HEK293 (cell line): ENCODE results near the gene B4GALT2.

Experiments used
- EGR2 ChIP-seq: fragments of 450-650 bp; formaldehyde crosslinking; IDR thresholded peaks from 2 replicates; pipeline ENCODE4 v1.5.1; 2016; ENCODE audit warnings: low read depth, missing biosample characterization, missing genetic modification characterization
- GLI4 ChIP-seq: fragments of 450-650 bp; formaldehyde crosslinking; IDR thresholded peaks from 2 replicates; pipeline ENCODE4 v1.5.1; 2016; ENCODE audit warnings: missing biosample characterization, missing genetic modification characterization
- IKZF3 ChIP-seq: fragments of 450-650 bp; IDR thresholded peaks from 2 replicates; pipeline ENCODE4 v1.5.0; 2018; ENCODE audit warnings: missing biosample characterization, mild to moderate bottlenecking, missing genetic modification characterization, moderate library complexity
- KLF16 ChIP-seq: fragments of 450-650 bp; formaldehyde crosslinking; IDR thresholded peaks from 2 replicates; pipeline ENCODE4 v1.5.1; 2017; ENCODE audit warnings: missing biosample characterization, missing genetic modification characterization
- MEIS1 ChIP-seq: sonication (generic); formaldehyde crosslinking; IDR thresholded peaks from 2 replicates; pipeline ENCODE4 v1.8.1; 2022; ENCODE audit warnings: missing genetic modification reagents, mild to moderate bottlenecking, borderline replicate concordance
- PRDM1 ChIP-seq: fragments of 450-650 bp; formaldehyde crosslinking; IDR thresholded peaks from 2 replicates; pipeline ENCODE4; 2016; ENCODE audit warnings: missing biosample characterization, missing genetic modification characterization
- RBAK ChIP-seq: fragments of 450-650 bp; formaldehyde crosslinking; IDR thresholded peaks from 2 replicates; pipeline ENCODE4 v1.5.1; 2016; ENCODE audit warnings: missing biosample characterization, missing genetic modification characterization
- SALL2 ChIP-seq: fragments of 450-650 bp; formaldehyde crosslinking; IDR thresholded peaks from 2 replicates; pipeline ENCODE4 v1.5.0; 2017; ENCODE audit warnings: missing biosample characterization, mild to moderate bottlenecking, missing genetic modification characterization, borderline replicate concordance
- SP7 ChIP-seq: fragments of 450-650 bp; formaldehyde crosslinking; IDR thresholded peaks from 2 replicates; pipeline ENCODE4 v1.5.1; 2016; ENCODE audit warnings: missing biosample characterization, missing genetic modification characterization
- ZBTB20 ChIP-seq: fragments of 450-650 bp; formaldehyde crosslinking; IDR thresholded peaks from 2 replicates; pipeline ENCODE4 v1.5.1; 2016; ENCODE audit warnings: missing biosample characterization, missing genetic modification characterization
- ZFP3 ChIP-seq: fragments of 450-650 bp; formaldehyde crosslinking; IDR thresholded peaks from 2 replicates; pipeline ENCODE4 v1.5.1; 2016; ENCODE audit warnings: low read depth, missing biosample characterization, missing genetic modification characterization
- ZNF24 ChIP-seq: fragments of 450-650 bp; formaldehyde crosslinking; IDR thresholded peaks from 2 replicates; pipeline ENCODE4 v1.5.1; 2016; ENCODE audit warnings: missing biosample characterization, missing genetic modification characterization
- ZNF248 ChIP-seq: fragments of 450-650 bp; formaldehyde crosslinking; IDR thresholded peaks from 2 replicates; pipeline ENCODE4 v1.5.1; 2017; ENCODE audit warnings: missing biosample characterization, missing genetic modification characterization
- ZNF311 ChIP-seq: fragments of 450-650 bp; formaldehyde crosslinking; IDR thresholded peaks from 2 replicates; pipeline ENCODE4 v1.5.1; 2017; ENCODE audit warnings: missing biosample characterization, missing genetic modification characterization, borderline replicate concordance
- ZNF324 ChIP-seq: fragments of 450-650 bp; formaldehyde crosslinking; IDR thresholded peaks from 2 replicates; pipeline ENCODE4 v1.5.1; 2016; ENCODE audit warnings: missing biosample characterization, missing genetic modification characterization
- ZNF423 ChIP-seq: fragments of 450-650 bp; formaldehyde crosslinking; IDR thresholded peaks from 2 replicates; pipeline ENCODE4 v1.5.1; 2016; ENCODE audit warnings: missing biosample characterization, missing genetic modification characterization
- ZNF426 ChIP-seq: fragments of 450-650 bp; formaldehyde crosslinking; IDR thresholded peaks from 2 replicates; pipeline ENCODE4 v1.5.1; 2017; ENCODE audit warnings: missing biosample characterization, missing genetic modification characterization, mild to moderate bottlenecking, inconsistent platforms, moderate library complexity
- ZNF433 ChIP-seq: fragments of 450-650 bp; formaldehyde crosslinking; IDR thresholded peaks from 2 replicates; pipeline ENCODE4 v1.5.1; 2016; ENCODE audit warnings: missing biosample characterization, missing genetic modification characterization, low read depth
- ZNF473 ChIP-seq: fragments of 450-650 bp; formaldehyde crosslinking; IDR thresholded peaks from 2 replicates; pipeline ENCODE4 v1.5.1; 2017; ENCODE audit warnings: missing biosample characterization, missing genetic modification characterization
- ZNF529 ChIP-seq: fragments of 450-650 bp; formaldehyde crosslinking; IDR thresholded peaks from 2 replicates; pipeline ENCODE4 v1.5.1; 2017; ENCODE audit warnings: missing genetic modification characterization, missing biosample characterization; ENCODE audit not compliant: insufficient replicate concordance
- ZNF561 ChIP-seq: fragments of 450-650 bp; IDR thresholded peaks from 2 replicates; pipeline ENCODE4 v1.5.1; 2018; ENCODE audit warnings: missing biosample characterization, missing genetic modification characterization, borderline replicate concordance
- ZNF707 ChIP-seq: fragments of 450-650 bp; formaldehyde crosslinking; IDR thresholded peaks from 2 replicates; pipeline ENCODE4 v1.5.1; 2016; ENCODE audit warnings: missing biosample characterization, missing genetic modification characterization
- ZNF76 ChIP-seq: fragments of 450-650 bp; formaldehyde crosslinking; IDR thresholded peaks from 2 replicates; pipeline ENCODE4; 2016; ENCODE audit warnings: low read depth, missing biosample characterization, missing genetic modification characterization, borderline replicate concordance
- ZNF785 ChIP-seq: fragments of 450-650 bp; formaldehyde crosslinking; IDR thresholded peaks from 2 replicates; pipeline ENCODE4 v1.5.1; 2016; ENCODE audit warnings: missing biosample characterization, missing genetic modification characterization
- ZXDB ChIP-seq: fragments of 450-650 bp; formaldehyde crosslinking; IDR thresholded peaks from 2 replicates; pipeline ENCODE4 v1.5.1; 2016; ENCODE audit warnings: missing biosample characterization, missing genetic modification characterization
- TF ChIP-seq, protein P1 (sequence below): fragments of 450-650 bp; formaldehyde crosslinking; IDR thresholded peaks from 2 replicates; pipeline ENCODE4 v1.5.1; 2016; ENCODE audit warnings: missing biosample characterization, missing genetic modification characterization, borderline replicate concordance
- TF ChIP-seq, protein P2 (sequence below): fragments of 450-650 bp; formaldehyde crosslinking; IDR thresholded peaks from 2 replicates; pipeline ENCODE4 v1.5.1; 2016; ENCODE audit warnings: missing biosample characterization, missing genetic modification characterization
- TF ChIP-seq, protein P3 (sequence below): IDR thresholded peaks from 2 replicates; pipeline ENCODE4 v1.6.1; 2011; ENCODE audit warnings: mild to moderate bottlenecking, low read depth, low read length, borderline replicate concordance
- TF ChIP-seq, protein P4 (sequence below): fragments of 450-650 bp; formaldehyde crosslinking; IDR thresholded peaks from 2 replicates; pipeline ENCODE4 v1.5.1; 2016; ENCODE audit warnings: missing biosample characterization, missing genetic modification characterization

B4GALT2 gene

DNA sequence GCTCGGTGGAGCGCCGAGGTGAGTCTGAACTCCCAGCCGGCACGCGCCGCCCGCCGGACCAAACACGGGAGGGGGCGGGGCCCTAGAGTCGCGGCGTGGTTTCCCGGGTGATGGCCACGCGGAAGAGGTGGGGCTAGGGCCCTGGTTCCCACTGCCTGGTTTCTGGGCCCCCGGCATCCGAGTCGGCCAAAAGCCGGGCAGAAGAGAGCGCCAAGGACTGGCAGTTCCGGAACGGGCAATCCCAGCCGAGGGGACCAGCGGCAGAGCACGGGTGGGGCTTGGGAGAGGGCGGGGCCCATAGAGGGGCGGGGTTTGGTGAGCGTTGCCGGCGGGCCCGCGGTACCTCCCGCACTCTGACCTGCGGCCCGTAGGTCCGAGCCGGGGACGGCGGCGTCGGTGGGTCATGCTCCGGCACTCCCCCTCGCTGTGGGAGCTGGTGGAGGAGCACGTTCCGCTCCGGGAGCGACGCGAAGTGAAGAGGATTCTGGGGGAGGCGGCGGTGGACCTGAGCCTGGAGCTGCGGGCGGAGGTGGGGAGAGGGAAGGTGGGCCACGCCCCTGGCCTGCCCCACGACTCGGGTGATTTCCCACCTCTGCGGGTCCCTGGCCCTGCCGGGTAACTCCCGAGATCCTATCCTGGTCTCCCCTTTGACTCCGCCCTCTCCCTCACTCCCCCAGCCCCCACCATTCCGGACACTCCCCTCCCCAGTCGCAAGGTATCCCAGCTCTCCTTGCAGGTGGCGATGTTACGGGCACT, 12.6 kb downstream of the B4GALT2 start, which contains the start of gene CCDC24 (continued):
- no peak for TF ChIP-seq ZNF311 (tag by site-specific recombination)
- TF ChIP-seq ZNF324: no peak
- TF ChIP-seq SP7 (tag by site-specific recombination): no peak; the same call in 1 of the 2 replicates
- TF ChIP-seq ZNF785 (tag by site-specific recombination): no peak
- TF ChIP-seq, protein P1, sequence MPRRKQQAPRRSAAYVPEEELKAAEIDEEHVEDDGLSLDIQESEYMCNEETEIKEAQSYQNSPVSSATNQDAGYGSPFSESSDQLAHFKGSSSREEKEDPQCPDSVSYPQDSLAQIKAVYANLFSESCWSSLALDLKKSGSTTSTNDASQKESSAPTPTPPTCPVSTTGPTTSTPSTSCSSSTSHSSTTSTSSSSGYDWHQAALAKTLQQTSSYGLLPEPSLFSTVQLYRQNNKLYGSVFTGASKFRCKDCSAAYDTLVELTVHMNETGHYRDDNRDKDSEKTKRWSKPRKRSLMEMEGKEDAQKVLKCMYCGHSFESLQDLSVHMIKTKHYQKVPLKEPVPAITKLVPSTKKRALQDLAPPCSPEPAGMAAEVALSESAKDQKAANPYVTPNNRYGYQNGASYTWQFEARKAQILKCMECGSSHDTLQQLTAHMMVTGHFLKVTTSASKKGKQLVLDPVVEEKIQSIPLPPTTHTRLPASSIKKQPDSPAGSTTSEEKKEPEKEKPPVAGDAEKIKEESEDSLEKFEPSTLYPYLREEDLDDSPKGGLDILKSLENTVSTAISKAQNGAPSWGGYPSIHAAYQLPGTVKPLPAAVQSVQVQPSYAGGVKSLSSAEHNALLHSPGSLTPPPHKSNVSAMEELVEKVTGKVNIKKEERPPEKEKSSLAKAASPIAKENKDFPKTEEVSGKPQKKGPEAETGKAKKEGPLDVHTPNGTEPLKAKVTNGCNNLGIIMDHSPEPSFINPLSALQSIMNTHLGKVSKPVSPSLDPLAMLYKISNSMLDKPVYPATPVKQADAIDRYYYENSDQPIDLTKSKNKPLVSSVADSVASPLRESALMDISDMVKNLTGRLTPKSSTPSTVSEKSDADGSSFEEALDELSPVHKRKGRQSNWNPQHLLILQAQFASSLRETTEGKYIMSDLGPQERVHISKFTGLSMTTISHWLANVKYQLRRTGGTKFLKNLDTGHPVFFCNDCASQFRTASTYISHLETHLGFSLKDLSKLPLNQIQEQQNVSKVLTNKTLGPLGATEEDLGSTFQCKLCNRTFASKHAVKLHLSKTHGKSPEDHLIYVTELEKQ (tag by site-specific recombination): no peak
- TF ChIP-seq ZNF426 (tag by site-specific recombination): no peak
- TF ChIP-seq, protein P2, sequence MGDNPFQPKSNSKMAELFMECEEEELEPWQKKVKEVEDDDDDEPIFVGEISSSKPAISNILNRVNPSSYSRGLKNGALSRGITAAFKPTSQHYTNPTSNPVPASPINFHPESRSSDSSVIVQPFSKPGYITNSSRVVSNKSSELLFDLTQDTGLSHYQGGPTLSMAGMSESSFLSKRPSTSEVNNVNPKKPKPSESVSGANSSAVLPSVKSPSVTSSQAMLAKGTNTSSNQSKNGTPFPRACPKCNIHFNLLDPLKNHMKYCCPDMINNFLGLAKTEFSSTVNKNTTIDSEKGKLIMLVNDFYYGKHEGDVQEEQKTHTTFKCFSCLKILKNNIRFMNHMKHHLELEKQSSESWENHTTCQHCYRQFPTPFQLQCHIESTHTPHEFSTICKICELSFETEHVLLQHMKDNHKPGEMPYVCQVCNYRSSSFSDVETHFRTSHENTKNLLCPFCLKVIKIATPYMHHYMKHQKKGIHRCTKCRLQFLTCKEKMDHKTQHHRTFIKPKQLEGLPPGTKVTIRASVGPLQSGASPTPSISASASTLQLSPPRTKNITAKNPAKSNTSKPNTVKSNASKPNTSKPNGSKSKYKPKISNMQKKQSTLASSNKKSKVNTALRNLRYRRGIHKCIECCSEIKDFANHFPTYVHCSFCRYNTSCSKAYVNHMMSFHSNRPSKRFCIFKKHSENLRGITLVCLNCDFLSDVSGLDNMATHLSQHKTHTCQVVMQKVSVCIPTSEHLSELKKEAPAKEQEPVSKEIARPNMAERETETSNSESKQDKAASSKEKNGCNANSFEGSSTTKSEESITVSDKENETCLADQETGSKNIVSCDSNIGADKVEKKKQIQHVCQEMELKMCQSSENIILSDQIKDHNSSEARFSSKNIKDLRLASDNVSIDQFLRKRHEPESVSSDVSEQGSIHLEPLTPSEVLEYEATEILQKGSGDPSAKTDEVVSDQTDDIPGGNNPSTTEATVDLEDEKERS: no peak
- peak; percentile 87 for TF ChIP-seq ZNF76 (tag by site-specific recombination)
- TF ChIP-seq, protein P3, sequence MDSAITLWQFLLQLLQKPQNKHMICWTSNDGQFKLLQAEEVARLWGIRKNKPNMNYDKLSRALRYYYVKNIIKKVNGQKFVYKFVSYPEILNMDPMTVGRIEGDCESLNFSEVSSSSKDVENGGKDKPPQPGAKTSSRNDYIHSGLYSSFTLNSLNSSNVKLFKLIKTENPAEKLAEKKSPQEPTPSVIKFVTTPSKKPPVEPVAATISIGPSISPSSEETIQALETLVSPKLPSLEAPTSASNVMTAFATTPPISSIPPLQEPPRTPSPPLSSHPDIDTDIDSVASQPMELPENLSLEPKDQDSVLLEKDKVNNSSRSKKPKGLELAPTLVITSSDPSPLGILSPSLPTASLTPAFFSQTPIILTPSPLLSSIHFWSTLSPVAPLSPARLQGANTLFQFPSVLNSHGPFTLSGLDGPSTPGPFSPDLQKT: no peak
- TF ChIP-seq EGR2 (tag by site-specific recombination): peak; percentile 85
- TF ChIP-seq IKZF3 (tag by site-specific recombination): no peak
- TF ChIP-seq PRDM1 (tag by site-specific recombination): no peak
- TF ChIP-seq ZNF433: no peak
- peak; percentile 90 for TF ChIP-seq ZBTB20 (tag by site-specific recombination)
- no peak for TF ChIP-seq ZFP3 (tag by site-specific recombination)
- no peak for TF ChIP-seq ZNF529
- no peak for TF ChIP-seq ZNF473 (tag by site-specific recombination)
- TF ChIP-seq ZNF707: no peak
- TF ChIP-seq RBAK: no peak
- TF ChIP-seq KLF16 (tag by site-specific recombination): peak; percentile 86
- TF ChIP-seq GLI4 (tag by site-specific recombination): no peak
- no peak for TF ChIP-seq MEIS1 (CRISPR knock-in tag)
- no peak for TF ChIP-seq ZNF561 (tag by site-specific recombination)
- TF ChIP-seq ZNF24: no peak
- TF ChIP-seq ZXDB (tag by site-specific recombination): peak; percentile 68
- TF ChIP-seq, protein P4, sequence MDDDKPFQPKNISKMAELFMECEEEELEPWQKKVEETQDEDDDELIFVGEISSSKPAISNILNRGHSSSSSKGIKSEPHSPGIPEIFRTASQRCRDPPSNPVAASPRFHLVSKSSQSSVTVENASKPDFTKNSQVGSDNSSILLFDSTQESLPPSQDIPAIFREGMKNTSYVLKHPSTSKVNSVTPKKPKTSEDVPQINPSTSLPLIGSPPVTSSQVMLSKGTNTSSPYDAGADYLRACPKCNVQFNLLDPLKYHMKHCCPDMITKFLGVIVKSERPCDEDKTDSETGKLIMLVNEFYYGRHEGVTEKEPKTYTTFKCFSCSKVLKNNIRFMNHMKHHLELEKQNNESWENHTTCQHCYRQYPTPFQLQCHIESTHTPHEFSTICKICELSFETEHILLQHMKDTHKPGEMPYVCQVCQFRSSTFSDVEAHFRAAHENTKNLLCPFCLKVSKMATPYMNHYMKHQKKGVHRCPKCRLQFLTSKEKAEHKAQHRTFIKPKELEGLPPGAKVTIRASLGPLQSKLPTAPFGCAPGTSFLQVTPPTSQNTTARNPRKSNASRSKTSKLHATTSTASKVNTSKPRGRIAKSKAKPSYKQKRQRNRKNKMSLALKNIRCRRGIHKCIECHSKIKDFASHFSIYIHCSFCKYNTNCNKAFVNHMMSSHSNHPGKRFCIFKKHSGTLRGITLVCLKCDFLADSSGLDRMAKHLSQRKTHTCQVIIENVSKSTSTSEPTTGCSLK (tag by site-specific recombination): no peak
- TF ChIP-seq SALL2: no peak
- TF ChIP-seq ZNF248 (tag by site-specific recombination): no peak
- TF ChIP-seq ZNF423 (tag by site-specific recombination): no peak
